ENCODE results near the gene TMX4. TPM values are rescaled to one million over a fixed set of nuclear protein-coding genes. Genes with fewer than 3 reads are reported as not detected.

TMX4 gene
- total and polyA plus RNA-seq, 3 donors from 2014 or later = 236 to 290 (median 236) TPM

DNA sequence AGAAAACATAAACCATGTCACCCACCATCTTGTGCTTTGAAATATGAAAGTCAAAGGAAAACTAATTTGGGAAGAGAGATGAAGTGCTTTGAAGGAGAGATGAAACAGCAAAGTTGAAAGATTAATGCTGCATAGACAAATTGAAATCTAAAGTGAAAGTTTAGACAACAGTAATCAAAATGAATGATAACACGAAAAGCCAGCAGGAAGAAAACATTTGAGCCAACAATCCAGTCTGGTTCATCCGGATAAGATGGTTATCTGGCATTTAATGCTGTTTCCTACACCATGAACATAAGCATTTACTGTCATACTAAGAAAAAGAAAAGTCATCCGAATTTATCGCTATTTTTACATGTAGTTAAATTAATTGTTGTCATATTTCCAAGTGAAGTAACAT lies 79.9 kb downstream of the TMX4 start:
- 86 to 87% methylated on average over 4 of the region's 4 CpGs for WGBS, 2 donors
- H3K4me1 ChIP-seq = no peaks in the 10 kb centered on the region
- no peak overlapping the region for H3K4me3 ChIP-seq
- H3K9me3 ChIP-seq = no peaks in the 10 kb centered on the region
- TF ChIP-seq, protein P1, sequence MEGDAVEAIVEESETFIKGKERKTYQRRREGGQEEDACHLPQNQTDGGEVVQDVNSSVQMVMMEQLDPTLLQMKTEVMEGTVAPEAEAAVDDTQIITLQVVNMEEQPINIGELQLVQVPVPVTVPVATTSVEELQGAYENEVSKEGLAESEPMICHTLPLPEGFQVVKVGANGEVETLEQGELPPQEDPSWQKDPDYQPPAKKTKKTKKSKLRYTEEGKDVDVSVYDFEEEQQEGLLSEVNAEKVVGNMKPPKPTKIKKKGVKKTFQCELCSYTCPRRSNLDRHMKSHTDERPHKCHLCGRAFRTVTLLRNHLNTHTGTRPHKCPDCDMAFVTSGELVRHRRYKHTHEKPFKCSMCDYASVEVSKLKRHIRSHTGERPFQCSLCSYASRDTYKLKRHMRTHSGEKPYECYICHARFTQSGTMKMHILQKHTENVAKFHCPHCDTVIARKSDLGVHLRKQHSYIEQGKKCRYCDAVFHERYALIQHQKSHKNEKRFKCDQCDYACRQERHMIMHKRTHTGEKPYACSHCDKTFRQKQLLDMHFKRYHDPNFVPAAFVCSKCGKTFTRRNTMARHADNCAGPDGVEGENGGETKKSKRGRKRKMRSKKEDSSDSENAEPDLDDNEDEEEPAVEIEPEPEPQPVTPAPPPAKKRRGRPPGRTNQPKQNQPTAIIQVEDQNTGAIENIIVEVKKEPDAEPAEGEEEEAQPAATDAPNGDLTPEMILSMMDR (IDR thresholded peaks at IDR 0.05) = no peak
- no peak for TF ChIP-seq POLR2A (IDR thresholded peaks at IDR 0.05)
- H3K27me3 ChIP-seq = no peaks in the 10 kb centered on the region
- no peaks in the 10 kb centered on the region for H3K36me3 ChIP-seq (ENCODE audit: low read depth, missing control alignments)
- no peak for DNase-seq
- no peak overlapping the region for H3K27ac ChIP-seq
- intact Hi-C loops (cut with DNase I; ENCODE audit: low total_unique reads) = no loop called here

DNA sequence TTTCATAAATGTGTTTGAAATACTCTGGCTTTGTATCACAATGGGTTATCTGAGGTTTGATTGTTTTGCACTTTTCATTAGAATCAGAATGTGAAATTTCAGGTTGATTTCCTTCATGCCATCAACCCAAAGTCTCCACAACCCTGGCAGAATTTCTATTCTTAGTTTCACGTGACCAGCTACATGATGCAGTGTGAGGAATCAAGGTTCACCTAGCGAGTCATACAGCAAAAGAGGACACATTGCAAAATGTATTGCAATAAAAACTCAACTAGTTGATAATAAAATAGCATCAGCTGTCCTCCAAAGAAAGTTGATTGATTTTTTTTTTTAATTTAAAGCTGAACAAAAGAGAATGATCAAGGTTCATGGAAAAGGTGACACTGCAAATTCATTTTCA lies 81.5 kb downstream of the TMX4 start:
- intact Hi-C loops (cut with DNase I; ENCODE audit: low total_unique reads) = no loop called here

DNA sequence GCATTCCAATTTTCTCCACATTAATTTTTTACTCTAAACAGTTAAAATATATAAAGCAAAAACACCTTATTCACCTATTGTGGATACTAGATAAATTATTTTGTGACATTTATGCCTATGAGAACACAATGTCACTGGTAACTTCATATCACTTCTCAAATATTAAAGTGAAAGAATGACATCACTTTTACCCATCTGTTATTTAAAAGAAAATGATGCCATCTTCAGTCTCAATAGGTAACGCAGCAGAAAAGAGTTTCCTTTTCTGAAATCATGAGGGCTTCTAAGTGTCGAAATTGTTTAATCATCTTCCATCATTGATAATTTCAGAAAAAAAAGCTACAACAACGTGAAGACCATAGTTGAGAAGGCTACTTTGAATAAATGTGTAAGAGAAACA lies 82.2 kb downstream of the TMX4 start:
- no peaks in the 10 kb centered on the region for H3K36me3 ChIP-seq (ENCODE audit: low read depth, missing control alignments)
- TF ChIP-seq POLR2A (IDR thresholded peaks at IDR 0.05) = no peak
- TF ChIP-seq, protein P1 (IDR thresholded peaks at IDR 0.05) = no peak
- H3K4me3 ChIP-seq = no peak overlapping the region
- no peaks in the 10 kb centered on the region for H3K9me3 ChIP-seq
- no peaks in the 10 kb centered on the region for H3K27me3 ChIP-seq
- 77% methylated on average over 3 of the region's 3 CpGs for WGBS, 2 donors
- no peak for DNase-seq
- no peaks in the 10 kb centered on the region for H3K4me1 ChIP-seq
- no peak overlapping the region for H3K27ac ChIP-seq
- intact Hi-C loops (cut with DNase I; ENCODE audit: low total_unique reads) = no loop called here

More for the DNA sequence above, 81.5 kb downstream of the TMX4 start:
- H3K9me3 ChIP-seq = no peaks in the 10 kb centered on the region
- H3K27ac ChIP-seq = no peak overlapping the region
- H3K27me3 ChIP-seq = no peaks in the 10 kb centered on the region
- H3K4me3 ChIP-seq = no peak overlapping the region
- DNase-seq = no peak
- no peaks in the 10 kb centered on the region for H3K4me1 ChIP-seq
- TF ChIP-seq POLR2A (IDR thresholded peaks at IDR 0.05) = no peak
- TF ChIP-seq, protein P1 (IDR thresholded peaks at IDR 0.05) = no peak
- H3K36me3 ChIP-seq (ENCODE audit: low read depth, missing control alignments) = no peaks in the 10 kb centered on the region
- WGBS, 2 donors = 92 to 93% methylated on average over 2 of the region's 2 CpGs

DNA sequence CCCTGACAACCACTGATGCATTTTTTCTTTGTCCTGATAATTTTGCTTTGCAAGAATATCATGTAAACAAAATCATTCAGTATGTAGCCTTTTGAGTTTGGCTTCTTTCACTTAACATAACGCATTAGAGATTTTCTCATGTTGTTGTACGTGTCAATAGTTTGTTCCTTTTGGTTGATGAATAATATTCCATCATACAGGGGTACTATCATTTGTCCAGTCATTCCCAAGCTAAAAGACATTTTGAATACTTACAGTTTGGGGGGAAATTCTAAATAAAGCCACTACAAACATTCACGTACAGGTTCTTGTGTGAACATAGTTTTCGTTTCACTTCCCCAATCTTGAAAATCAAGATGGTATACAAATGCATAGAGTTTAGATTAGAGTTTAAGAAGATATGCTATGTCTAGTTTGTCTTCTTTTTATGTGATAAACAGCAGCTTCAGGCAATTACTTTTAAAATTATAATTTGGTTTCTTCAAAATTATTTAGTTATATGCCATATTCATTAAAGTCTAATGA lies 84.5 kb downstream of the TMX4 start:
- intact Hi-C loops (cut with DNase I; ENCODE audit: low total_unique reads) = no loop called here
- TF ChIP-seq, protein P1 (IDR thresholded peaks at IDR 0.05) = no peak
- no peak for TF ChIP-seq POLR2A (IDR thresholded peaks at IDR 0.05)

DNA sequence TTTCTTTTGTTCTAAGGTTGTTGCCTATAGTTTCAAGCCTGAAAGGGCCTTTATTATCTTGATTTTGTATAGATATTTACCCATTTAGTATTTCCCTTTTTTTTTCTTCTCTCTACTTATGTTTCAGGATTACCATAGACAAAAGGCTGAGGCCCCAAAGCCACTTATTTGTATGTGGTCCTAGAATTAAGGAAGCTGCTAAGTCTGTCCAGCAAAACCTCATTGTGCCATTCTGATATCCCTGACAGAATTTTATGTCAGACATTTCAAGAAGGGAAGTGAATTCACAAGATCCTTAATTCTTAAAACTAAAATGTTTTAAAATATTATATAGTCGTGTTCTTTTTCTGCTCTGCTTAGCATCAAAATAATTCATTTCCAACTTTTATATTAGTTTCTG lies 86.2 kb downstream of the TMX4 start:
- intact Hi-C loops (cut with DNase I; ENCODE audit: low total_unique reads) = no loop called here
- TF ChIP-seq POLR2A (IDR thresholded peaks at IDR 0.05) = no peak
- TF ChIP-seq, protein P1 (IDR thresholded peaks at IDR 0.05) = no peak
- Histone ChIP-seq H3K36me3 (ENCODE audit: low read depth, missing control alignments) (no peaks in the 10 kb centered on the region), H3K4me3 (no peak overlapping the region), H3K27me3 (no peaks in the 10 kb centered on the region), H3K9me3 (no peaks in the 10 kb centered on the region), H3K27ac (no peak overlapping the region), H3K4me1 (no peaks in the 10 kb centered on the region)
- 92 to 93% methylated on average over 1 of the region's 1 CpG for WGBS, 2 donors
- no peak for DNase-seq

More for the DNA sequence above, 84.5 kb downstream of the TMX4 start:
- 89 to 91% methylated on average over 4 of the region's 4 CpGs for WGBS, 2 donors
- Histone ChIP-seq H3K27me3 (no peaks in the 10 kb centered on the region), H3K27ac (no peak overlapping the region), H3K36me3 (ENCODE audit: low read depth, missing control alignments) (no peaks in the 10 kb centered on the region), H3K4me1 (no peaks in the 10 kb centered on the region), H3K4me3 (no peak overlapping the region), H3K9me3 (no peaks in the 10 kb centered on the region)
- no peak for DNase-seq

All from testis (tissue), 3 donors.